NB4 (cell line): ENCODE results near the gene GABRB1.

ENCODE experiments used
- CTCF ChIP-seq: IDR thresholded peaks from one replicate; pipeline ENCODE4 v1.5.1; 2012; ENCODE audit warnings: low read depth, low read length
- MAX ChIP-seq: IDR thresholded peaks from 2 replicates; pipeline ENCODE4 v1.6.1; 2011; ENCODE audit warnings: low read depth, low read length
- MYC ChIP-seq: IDR thresholded peaks from 2 replicates; pipeline ENCODE4 v1.6.1; 2011; ENCODE audit warnings: low read depth, low read length
- POLR2A ChIP-seq: IDR thresholded peaks from 2 replicates; pipeline ENCODE4 v1.6.1; 2011; ENCODE audit warnings: mild to moderate bottlenecking; ENCODE audit not compliant: insufficient read length; ENCODE audit errors: extremely low read depth

GRCh38 chr4:47193179-47193578 is 161.8 kb downstream of the GABRB1 start:
- TF ChIP-seq MYC (no peak), CTCF (no peak), POLR2A (no peak), MAX (no peak)
